Hepatocyte (in vitro differentiated cells): ENCODE measurements around the gene HEBP1. TPM values are rescaled to one million over a fixed set of nuclear protein-coding genes. Genes with fewer than 3 reads are reported as not detected.

Experiments
- DNase-seq: peaks from one replicate; pipeline ENCODE4 v3.0.0-alpha.2; 2016; ENCODE audit warnings: low spot score
- H2AFZ ChIP-seq: fragments of 200-600 bp; sonication (generic); 2 replicates; pipeline ENCODE4 v1.6.0; 2016; ENCODE audit warnings: antibody characterized with exemption, mild to moderate bottlenecking
- H3K27ac ChIP-seq: fragments of 200-600 bp; sonication (generic); 2 replicates; pipeline ENCODE4 v1.5.1; 2016; ENCODE audit warnings: mild to moderate bottlenecking
- H3K27me3 ChIP-seq: fragments of 200-600 bp; sonication (generic); 2 replicates; pipeline ENCODE4 v1.6.1; 2016
- H3K36me3 ChIP-seq: fragments of 200-600 bp; sonication (generic); replicated peaks from 2 replicates; pipeline ENCODE4 v1.5.1; 2016; ENCODE audit warnings: low read depth; ENCODE audit not compliant: insufficient read depth
- H3K4me1 ChIP-seq: fragments of 200-600 bp; sonication (generic); 2 replicates; pipeline ENCODE4 v1.5.1; 2016; ENCODE audit warnings: mild to moderate bottlenecking, moderate library complexity; ENCODE audit not compliant: insufficient read depth
- H3K4me2 ChIP-seq: fragments of 200-600 bp; sonication (generic); 2 replicates; pipeline ENCODE4 v1.6.0; 2016
- H3K4me3 ChIP-seq: fragments of 200-600 bp; sonication (generic); 2 replicates; pipeline ENCODE4 v1.5.1; 2016; ENCODE audit warnings: mild to moderate bottlenecking
- H3K79me2 ChIP-seq: fragments of 200-600 bp; sonication (generic); 2 replicates; pipeline ENCODE4 v1.6.0; 2017; ENCODE audit warnings: mild to moderate bottlenecking
- H3K9me2 ChIP-seq: fragments of 200-600 bp; sonication (generic); replicated peaks from 2 replicates; pipeline ENCODE4 v1.6.0; 2017; ENCODE audit warnings: mild to moderate bottlenecking; ENCODE audit not compliant: insufficient read depth
- H3K9me3 ChIP-seq: fragments of 200-600 bp; sonication (generic); 2 replicates; pipeline ENCODE4 v1.5.1; 2016; ENCODE audit warnings: low read depth, mild to moderate bottlenecking
- H4K20me1 ChIP-seq: fragments of 200-600 bp; sonication (generic); 2 replicates; pipeline ENCODE4 v1.6.0; 2016; ENCODE audit warnings: mild to moderate bottlenecking; ENCODE audit not compliant: insufficient read depth, poor library complexity, severe bottlenecking
- CTCF ChIP-seq: fragments of 200-600 bp; sonication (generic); IDR thresholded peaks from 2 replicates; pipeline ENCODE4 v1.5.1; 2016; ENCODE audit warnings: antibody characterized with exemption, mild to moderate bottlenecking; ENCODE audit not compliant: poor library complexity
- EZH2 ChIP-seq: fragments of 200-600 bp; sonication (generic); IDR thresholded peaks from 2 replicates; pipeline ENCODE4 v1.6.1; 2016; ENCODE audit warnings: antibody characterized with exemption, mild to moderate bottlenecking, borderline replicate concordance
- EZH2phosphoT487 ChIP-seq: fragments of 200-600 bp; sonication (generic); IDR thresholded peaks from one replicate; pipeline ENCODE4 v1.6.1; 2018; ENCODE audit warnings: antibody characterized with exemption, mild to moderate bottlenecking, low read depth, moderate library complexity; ENCODE audit not compliant: unreplicated experiment, severe bottlenecking
- WGBS: methylation state at CpG from one replicate; pipeline ENCODE4 v1.1.6; 2016; ENCODE audit warnings: low lambda C conversion rate; ENCODE audit errors: missing lambda C conversion rate; 5-methylcytosine and 5-hydroxymethylcytosine counted together
- polyA plus RNA-seq: library from polyadenylated mRNA; unstranded; fragments of >200 nt; fragmentation: Nextera tagmentation; extraction: Ambion mirVana; gene quantifications from 2 replicates; pipeline ENCODE4 v1.2.1, GENCODE V29; 2016
- total RNA-seq: library from RNA; depleted of rRNA; stranded (reverse); fragments of >200 nt; gene quantifications from 2 replicates; pipeline ENCODE4 v1.2.3, GENCODE V29; 2014

Gene HEBP1
- total and polyA plus RNA-seq, 2 experiments from 2014 or later: 30.1 to 89.5 TPM

GRCh38 chr12:12976366-12976765 lies 23.7 kb downstream of the HEBP1 start:
- no peak overlapping the region for H3K4me2 ChIP-seq

GRCh38 chr12:12975322-12976077 lies 24.6 kb downstream of the HEBP1 start:
- WGBS: 87% methylated on average over 14 of the region's 14 CpGs
- DNase-seq: no peak
- H3K36me3 ChIP-seq: peaks cover 4% of the 10 kb centered on the region

More at GRCh38 chr12:12976366-12976765, 23.7 kb downstream of the HEBP1 start:
- Histone ChIP-seq H3K4me3 (no peak overlapping the region), H3K27ac (no peak overlapping the region), H3K9me2 (no peaks in the 10 kb centered on the region), H3K27me3 (no peaks in the 10 kb centered on the region), H3K9me3 (peaks cover 4% of the 10 kb centered on the region), H3K36me3 (peaks cover 4% of the 10 kb centered on the region), H3K79me2 (no peaks in the 10 kb centered on the region), H4K20me1 (no peaks in the 10 kb centered on the region), H3K4me1 (no peaks in the 10 kb centered on the region), H2AFZ (no peak overlapping the region)
- 90% methylated on average over 2 of the region's 2 CpGs for WGBS
- DNase-seq: no peak
- no peak for TF ChIP-seq CTCF
- TF ChIP-seq EZH2phosphoT487: no peak
- TF ChIP-seq EZH2: no peak

GRCh38 chr12:12974211-12974610 lies 25.9 kb downstream of the HEBP1 start:
- H2AFZ ChIP-seq: no peak overlapping the region
- H3K9me3 ChIP-seq: peaks cover 4% of the 10 kb centered on the region
- no peaks in the 10 kb centered on the region for H4K20me1 ChIP-seq
- no peaks in the 10 kb centered on the region for H3K27me3 ChIP-seq
- H3K4me3 ChIP-seq: no peak overlapping the region
- H3K4me1 ChIP-seq: no peaks in the 10 kb centered on the region
- TF ChIP-seq CTCF: no peak
- TF ChIP-seq EZH2phosphoT487: no peak
- no peak for TF ChIP-seq EZH2
- H3K36me3 ChIP-seq: peaks cover 4% of the 10 kb centered on the region
- H3K27ac ChIP-seq: no peak overlapping the region
- DNase-seq: no peak
- H3K4me2 ChIP-seq: no peak overlapping the region
- 91% methylated on average over 4 of the region's 4 CpGs for WGBS
- no peaks in the 10 kb centered on the region for H3K9me2 ChIP-seq
- H3K79me2 ChIP-seq: no peaks in the 10 kb centered on the region

More at GRCh38 chr12:12975322-12976077, 24.6 kb downstream of the HEBP1 start:
- no peaks in the 10 kb centered on the region for H4K20me1 ChIP-seq
- no peak overlapping the region for H3K4me2 ChIP-seq
- H3K27ac ChIP-seq: no peak overlapping the region
- H2AFZ ChIP-seq: no peak overlapping the region
- TF ChIP-seq EZH2phosphoT487 (no peak), CTCF (peak; percentile 23), EZH2 (no peak)
- H3K9me3 ChIP-seq: peaks cover 4% of the 10 kb centered on the region
- H3K9me2 ChIP-seq: no peaks in the 10 kb centered on the region
- no peaks in the 10 kb centered on the region for H3K27me3 ChIP-seq
- no peak overlapping the region for H3K4me3 ChIP-seq
- H3K79me2 ChIP-seq: no peaks in the 10 kb centered on the region
- H3K4me1 ChIP-seq: no peaks in the 10 kb centered on the region
